GM19463 (cell line): ENCODE measurements around the gene SSR4.

Experiments
- ATAC-seq: cut with Tn5 transposase; IDR thresholded peaks from one replicate; pipeline ENCODE4 v1.9.1; 2021; ENCODE audit warnings: mild to moderate bottlenecking, moderate library complexity; ENCODE audit not compliant: unreplicated experiment

Gene SSR4

GRCh38 chrX:153828308-153828707, 33.8 kb downstream of the SSR4 start:
- ATAC-seq: no peak

- no peak for ATAC-seq
These were observed 34.5 kb downstream of the SSR4 start for GRCh38 chrX:153828723-153829548.

DNA sequence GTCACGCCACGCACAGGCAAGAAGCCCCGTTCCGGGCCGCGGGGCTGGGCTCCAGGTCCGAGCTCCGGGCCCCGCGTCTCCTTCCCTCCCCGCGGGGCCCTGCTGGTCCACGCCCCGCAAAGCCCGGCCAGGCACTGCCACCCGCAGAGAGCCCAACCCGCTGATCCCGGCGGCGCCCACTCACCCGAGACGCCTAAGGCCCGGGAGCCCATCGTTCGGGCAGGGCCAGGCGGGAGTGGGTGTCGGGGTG, 35.0 kb downstream of the SSR4 start:
- ATAC-seq: no peak

- no peak for ATAC-seq
These were observed 35.6 kb downstream of the SSR4 start, which contains the start of gene PDZD4 for GRCh38 chrX:153829799-153830639. Gene PDZD4 (minus strand): TSS chrX:153830544. CDS start chrX:153830298, 246 bp downstream.

DNA sequence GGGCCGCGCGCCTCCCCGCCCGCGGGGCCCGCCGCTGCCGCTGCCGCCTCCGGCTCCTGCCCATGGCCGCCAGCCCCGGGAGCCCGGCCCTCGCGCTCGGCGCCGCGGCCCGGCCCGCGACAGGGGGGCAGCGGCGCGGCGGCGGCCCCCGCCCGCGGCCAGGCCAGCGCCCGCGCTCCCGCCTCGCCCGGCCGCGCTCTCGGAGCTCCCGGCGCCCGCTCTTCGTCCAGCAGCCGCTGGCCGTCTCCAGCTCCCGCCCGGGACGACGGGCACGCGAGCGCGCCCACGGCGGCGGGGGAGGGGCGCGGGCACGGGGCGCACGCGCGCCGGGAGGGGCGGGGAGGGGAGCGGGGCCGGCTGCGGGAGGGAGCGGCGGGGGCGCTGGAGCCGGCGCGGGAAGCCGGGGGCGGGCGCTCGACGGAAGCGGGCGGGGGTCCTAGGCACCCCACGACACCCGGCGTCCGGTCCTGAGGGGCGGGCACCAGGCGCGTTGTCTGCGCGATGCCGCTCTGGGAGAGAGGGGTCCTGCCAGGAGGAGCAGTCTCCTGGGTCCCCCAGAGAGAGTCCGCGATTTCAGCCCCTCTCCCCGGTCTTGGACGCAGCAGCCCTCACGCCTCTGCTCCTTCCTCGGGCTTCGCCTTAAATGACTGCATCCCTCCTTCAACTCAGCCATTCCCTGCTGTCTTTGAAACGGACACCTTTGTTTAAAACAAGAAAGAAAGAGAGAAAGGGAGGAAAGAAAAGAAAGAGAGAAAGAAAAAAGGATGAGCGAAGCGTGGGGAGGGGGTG, 36.4 kb downstream of the SSR4 start:
- no peak for ATAC-seq

GRCh38 chrX:153831429-153832150, 37.1 kb downstream of the SSR4 start:
- no peak for ATAC-seq

DNA sequence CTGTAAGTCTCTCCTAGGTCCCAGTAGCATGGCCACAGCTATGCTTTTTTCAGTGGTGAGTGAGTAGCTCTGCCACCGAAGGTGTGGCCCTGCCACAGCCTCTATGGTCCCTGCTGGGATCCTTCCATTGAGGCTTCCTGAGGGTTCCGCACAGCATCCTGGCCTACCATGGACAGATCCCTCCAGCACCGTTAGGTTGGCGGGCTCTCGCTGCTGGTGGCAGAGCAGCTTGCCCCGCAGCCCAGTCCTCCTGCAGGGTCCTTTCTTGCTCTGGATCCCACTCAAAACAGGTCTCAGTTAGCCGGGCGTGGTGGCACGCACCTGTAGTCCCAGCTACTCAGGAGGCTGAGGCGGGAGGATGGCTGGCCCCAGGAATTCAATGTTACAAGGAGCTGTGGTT, 38.3 kb downstream of the SSR4 start:
- ATAC-seq: no peak

DNA sequence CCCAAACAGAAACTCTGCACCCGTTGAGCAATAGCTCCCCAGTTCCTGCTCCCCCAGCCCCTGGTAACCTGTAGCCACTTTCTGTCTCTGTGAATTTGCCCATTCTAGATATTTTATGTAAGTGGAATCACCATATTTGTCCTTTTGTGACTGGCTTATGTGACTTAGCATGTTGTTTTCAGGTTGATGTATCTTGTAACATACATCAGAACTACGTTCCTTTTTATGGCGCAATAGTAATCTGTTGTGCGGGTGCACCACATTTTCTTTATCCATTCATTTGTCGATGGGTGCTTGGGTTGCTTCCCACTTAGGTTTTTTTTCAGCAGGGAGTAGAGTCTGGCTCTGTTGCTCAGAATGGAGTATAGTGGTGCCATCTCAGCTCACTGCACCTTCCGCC, 42.5 kb downstream of the SSR4 start:
- no peak for ATAC-seq

DNA sequence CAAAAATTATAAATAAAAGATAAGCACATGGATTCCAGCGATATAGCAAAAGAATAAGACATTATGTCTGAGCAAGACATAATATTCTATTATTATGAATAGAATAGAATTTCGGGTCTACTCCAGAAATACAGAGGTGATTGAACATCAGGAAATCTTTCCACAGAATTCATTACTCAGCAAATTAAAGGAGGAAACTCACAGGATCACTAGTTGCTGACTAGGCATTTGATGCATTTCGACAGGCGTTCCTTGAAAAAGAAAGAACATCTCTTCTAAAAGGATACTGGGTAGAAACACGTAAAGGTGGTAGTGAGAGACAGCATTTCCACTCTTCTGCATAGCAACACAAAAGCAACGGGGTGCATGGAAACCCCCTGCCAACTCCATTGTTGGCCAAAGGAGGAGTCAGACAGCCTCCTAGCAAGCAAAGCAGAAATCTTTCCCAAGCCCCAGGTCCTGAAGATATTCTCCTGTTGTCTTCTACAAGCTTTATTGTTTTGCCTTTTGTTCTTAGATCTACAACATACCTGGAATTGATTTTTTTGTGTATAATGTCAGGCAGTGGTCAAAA, 50.1 kb downstream of the SSR4 start:
- ATAC-seq: no peak

- no peak for ATAC-seq
These were observed 50.7 kb downstream of the SSR4 start for GRCh38 chrX:153845195-153845594.

GRCh38 chrX:153845842-153846241, 51.4 kb downstream of the SSR4 start:
- ATAC-seq: no peak
